Stimulated activated naive CD8-positive, alpha-beta T cell treated with anti-CD3 and anti-CD28 coated beads, Interleukin-15, Interleukin-2, amounts not matched to agents 100 ng/mL and 50 ng/mL, for 24 hours (primary cell): ENCODE data around the gene AMPH.

Experiments used
- H3K27ac Mint-ChIP-seq: one replicate; pipeline ENCODE4 v1.8.0; 2021; ENCODE audit warnings: mild to moderate bottlenecking, mixed read lengths
- H3K27me3 Mint-ChIP-seq: one replicate; pipeline ENCODE4 v1.8.0; 2021; ENCODE audit warnings: mixed read lengths
- H3K36me3 Mint-ChIP-seq: one replicate; pipeline ENCODE4 v1.8.0; 2021; ENCODE audit warnings: low read depth, mixed read lengths
- H3K4me1 Mint-ChIP-seq: one replicate; pipeline ENCODE4 v1.8.0; 2021; ENCODE audit warnings: low read depth, mixed read lengths
- H3K4me3 Mint-ChIP-seq: one replicate; pipeline ENCODE4 v1.8.0; 2021; ENCODE audit warnings: mild to moderate bottlenecking, mixed read lengths
- H3K9me3 Mint-ChIP-seq: one replicate; pipeline ENCODE4 v1.8.0; 2021; ENCODE audit warnings: mixed read lengths

Gene AMPH

GRCh38 chr7:38477333-38477732 lies 153.8 kb downstream of the AMPH start:
- Mint-ChIP-seq H3K4me1 (no peaks in the 10 kb centered on the region), H3K36me3 (no peaks in the 10 kb centered on the region), H3K27ac (no peak overlapping the region), H3K4me3 (no peak overlapping the region), H3K27me3 (peaks cover 11% of the 10 kb centered on the region), H3K9me3 (peaks cover 13% of the 10 kb centered on the region)

- H3K4me3 Mint-ChIP-seq, result no peak overlapping the region
- no peak overlapping the region for H3K27ac Mint-ChIP-seq
- H3K36me3 Mint-ChIP-seq, result no peaks in the 10 kb centered on the region
- H3K4me1 Mint-ChIP-seq, result no peaks in the 10 kb centered on the region
- peaks cover 13% of the 10 kb centered on the region for H3K9me3 Mint-ChIP-seq
- peaks cover 6% of the 10 kb centered on the region for H3K27me3 Mint-ChIP-seq
Measured at GRCh38 chr7:38476764-38477163, 154.4 kb downstream of the AMPH start.

GRCh38 chr7:38465956-38466355 lies 165.2 kb downstream of the AMPH start:
- H3K9me3 Mint-ChIP-seq, result no peaks in the 10 kb centered on the region
- no peaks in the 10 kb centered on the region for H3K27me3 Mint-ChIP-seq
- H3K27ac Mint-ChIP-seq, result no peak overlapping the region
- no peak overlapping the region for H3K4me3 Mint-ChIP-seq
- peaks cover 21% of the 10 kb centered on the region for H3K4me1 Mint-ChIP-seq
- H3K36me3 Mint-ChIP-seq, result no peaks in the 10 kb centered on the region

- Mint-ChIP-seq H3K36me3 (no peaks in the 10 kb centered on the region), H3K4me3 (peak overlapping the region; percentile 61), H3K27ac (peak overlapping the region; percentile 19), H3K4me1 (peaks cover 21% of the 10 kb centered on the region), H3K27me3 (no peaks in the 10 kb centered on the region), H3K9me3 (no peaks in the 10 kb centered on the region)
Measured at GRCh38 chr7:38463277-38464225, 167.6 kb downstream of the AMPH start.

- Mint-ChIP-seq H3K4me3 (no peak overlapping the region), H3K9me3 (no peaks in the 10 kb centered on the region), H3K36me3 (no peaks in the 10 kb centered on the region), H3K27ac (no peak overlapping the region), H3K4me1 (peaks cover 21% of the 10 kb centered on the region), H3K27me3 (no peaks in the 10 kb centered on the region)
Measured at GRCh38 chr7:38462819-38463218, 168.4 kb downstream of the AMPH start.

- H3K27ac Mint-ChIP-seq, result no peak overlapping the region
- no peaks in the 10 kb centered on the region for H3K36me3 Mint-ChIP-seq
- H3K9me3 Mint-ChIP-seq, result peaks cover 6% of the 10 kb centered on the region
- H3K27me3 Mint-ChIP-seq, result no peaks in the 10 kb centered on the region
- H3K4me1 Mint-ChIP-seq, result peaks cover 21% of the 10 kb centered on the region
- no peak overlapping the region for H3K4me3 Mint-ChIP-seq
Measured at GRCh38 chr7:38461887-38462286, 169.3 kb downstream of the AMPH start.

GRCh38 chr7:38453826-38454225 lies 177.3 kb downstream of the AMPH start:
- Mint-ChIP-seq H3K27ac (no peak overlapping the region), H3K9me3 (peaks cover 8% of the 10 kb centered on the region), H3K27me3 (no peaks in the 10 kb centered on the region), H3K4me1 (no peaks in the 10 kb centered on the region), H3K4me3 (no peak overlapping the region), H3K36me3 (no peaks in the 10 kb centered on the region)

GRCh38 chr7:38453168-38453567 lies 178.0 kb downstream of the AMPH start:
- H3K27me3 Mint-ChIP-seq, result no peaks in the 10 kb centered on the region
- H3K4me1 Mint-ChIP-seq, result no peaks in the 10 kb centered on the region
- H3K36me3 Mint-ChIP-seq, result no peaks in the 10 kb centered on the region
- no peak overlapping the region for H3K27ac Mint-ChIP-seq
- H3K4me3 Mint-ChIP-seq, result no peak overlapping the region
- peaks cover 8% of the 10 kb centered on the region for H3K9me3 Mint-ChIP-seq

GRCh38 chr7:38452681-38453108 lies 178.5 kb downstream of the AMPH start:
- Mint-ChIP-seq H3K27me3 (no peaks in the 10 kb centered on the region), H3K9me3 (peaks cover 8% of the 10 kb centered on the region), H3K27ac (no peak overlapping the region), H3K4me1 (no peaks in the 10 kb centered on the region), H3K36me3 (no peaks in the 10 kb centered on the region), H3K4me3 (no peak overlapping the region)

- H3K9me3 Mint-ChIP-seq, result peaks cover 2% of the 10 kb centered on the region
- no peaks in the 10 kb centered on the region for H3K4me1 Mint-ChIP-seq
Measured at GRCh38 chr7:38451840-38452239, 179.3 kb downstream of the AMPH start.

GRCh38 chr7:38448584-38449234 lies 182.5 kb downstream of the AMPH start:
- Mint-ChIP-seq H3K9me3 (no peaks in the 10 kb centered on the region), H3K36me3 (no peaks in the 10 kb centered on the region), H3K27me3 (no peaks in the 10 kb centered on the region), H3K4me3 (no peak overlapping the region), H3K4me1 (no peaks in the 10 kb centered on the region), H3K27ac (no peak overlapping the region)

More at GRCh38 chr7:38451840-38452239, 179.3 kb downstream of the AMPH start:
- Mint-ChIP-seq H3K36me3 (no peaks in the 10 kb centered on the region), H3K4me3 (no peak overlapping the region), H3K27me3 (no peaks in the 10 kb centered on the region), H3K27ac (no peak overlapping the region)

- no peaks in the 10 kb centered on the region for H3K4me1 Mint-ChIP-seq
- no peaks in the 10 kb centered on the region for H3K27me3 Mint-ChIP-seq
- no peaks in the 10 kb centered on the region for H3K9me3 Mint-ChIP-seq
- no peak overlapping the region for H3K4me3 Mint-ChIP-seq
- H3K27ac Mint-ChIP-seq, result no peak overlapping the region
- H3K36me3 Mint-ChIP-seq, result no peaks in the 10 kb centered on the region
Measured at GRCh38 chr7:38448054-38448453, 183.1 kb downstream of the AMPH start.

GRCh38 chr7:38438970-38439369 lies 192.2 kb downstream of the AMPH start:
- Mint-ChIP-seq H3K27me3 (no peaks in the 10 kb centered on the region), H3K9me3 (no peaks in the 10 kb centered on the region), H3K4me3 (no peak overlapping the region), H3K27ac (peak overlapping the region; percentile 72), H3K4me1 (peaks cover 11% of the 10 kb centered on the region), H3K36me3 (no peaks in the 10 kb centered on the region)

- H3K4me3 Mint-ChIP-seq, result no peak overlapping the region
- no peak overlapping the region for H3K27ac Mint-ChIP-seq
- peaks cover 4% of the 10 kb centered on the region for H3K9me3 Mint-ChIP-seq
- no peaks in the 10 kb centered on the region for H3K36me3 Mint-ChIP-seq
- peaks cover 14% of the 10 kb centered on the region for H3K4me1 Mint-ChIP-seq
- H3K27me3 Mint-ChIP-seq, result no peaks in the 10 kb centered on the region
Measured at GRCh38 chr7:38432671-38433070, 198.5 kb downstream of the AMPH start.

- Mint-ChIP-seq H3K27ac (no peak overlapping the region), H3K9me3 (peaks cover 4% of the 10 kb centered on the region), H3K27me3 (no peaks in the 10 kb centered on the region), H3K36me3 (no peaks in the 10 kb centered on the region), H3K4me1 (peaks cover 20% of the 10 kb centered on the region), H3K4me3 (no peak overlapping the region)
Measured at GRCh38 chr7:38432080-38432479, 199.1 kb downstream of the AMPH start.
